HG02938 (cell line): Measurements from ENCODE around the gene ZNF618.

Experiments
- ATAC-seq: cut with Tn5 transposase; IDR thresholded peaks from one replicate; pipeline ENCODE4 v1.9.1; 2021; ENCODE audit warnings: mild to moderate bottlenecking, moderate library complexity; ENCODE audit not compliant: unreplicated experiment

The ZNF618 gene

GRCh38 chr9:113876151-113876992, at the start of gene ZNF618:
Gene ZNF618, plus strand, starts transcription at chr9:113876309. Its CDS starts 72 bp downstream, at chr9:113876381.
- ATAC-seq: no peak

GRCh38 chr9:113828221-113828620, 47.9 kb upstream of the ZNF618 start:
- ATAC-seq: no peak

GRCh38 chr9:113837334-113837733, 38.8 kb upstream of the ZNF618 start:
- no peak for ATAC-seq

- ATAC-seq: no peak
Observed at GRCh38 chr9:113842086-113842485, 34.0 kb upstream of the ZNF618 start.

- no peak for ATAC-seq
Observed at GRCh38 chr9:113844466-113844865, 31.6 kb upstream of the ZNF618 start.

- no peak for ATAC-seq
Observed at GRCh38 chr9:113851359-113851758, 24.8 kb upstream of the ZNF618 start.

- no peak for ATAC-seq
Observed at GRCh38 chr9:113851873-113852272, 24.2 kb upstream of the ZNF618 start.

GRCh38 chr9:113853333-113853732, 22.8 kb upstream of the ZNF618 start:
- no peak for ATAC-seq

GRCh38 chr9:113854310-113854709, 21.8 kb upstream of the ZNF618 start:
- no peak for ATAC-seq

- no peak for ATAC-seq
Observed at GRCh38 chr9:113857875-113858274, 18.2 kb upstream of the ZNF618 start.

- ATAC-seq: no peak
Observed at GRCh38 chr9:113858282-113858681, 17.8 kb upstream of the ZNF618 start.

GRCh38 chr9:113863345-113863744, 12.8 kb upstream of the ZNF618 start:
- ATAC-seq: no peak

- no peak for ATAC-seq
Observed at GRCh38 chr9:113868501-113868900, 7.6 kb upstream of the ZNF618 start.

GRCh38 chr9:113872485-113873143, 3.5 kb upstream of the ZNF618 start:
- ATAC-seq: no peak

GRCh38 chr9:113873446-113873845, 2.7 kb upstream of the ZNF618 start:
- ATAC-seq: no peak

GRCh38 chr9:113873926-113874325, 2.2 kb upstream of the ZNF618 start:
- no peak for ATAC-seq

- ATAC-seq: no peak
Observed at GRCh38 chr9:113875459-113876150, 504 bp upstream of the ZNF618 start.

GRCh38 chr9:113876993-113877368, 872 bp downstream of the ZNF618 start:
- ATAC-seq: no peak

- ATAC-seq: no peak
Observed at GRCh38 chr9:113879318-113879717, 3.2 kb downstream of the ZNF618 start.

- no peak for ATAC-seq
Observed at GRCh38 chr9:113879911-113880310, 3.8 kb downstream of the ZNF618 start.

- ATAC-seq: no peak
Observed at GRCh38 chr9:113882181-113882580, 6.1 kb downstream of the ZNF618 start.
